GM12872 (cell line): ENCODE results near the gene HNRNPM.
A peak's percentile ranks its signal among the peaks of the same experiment; 100 is the strongest.

ENCODE experiments used
- TF ChIP-seq, protein P1 (sequence below): IDR thresholded peaks from 3 replicates; pipeline ENCODE4 v1.5.1; 2011; ENCODE audit warnings: low read depth, mild to moderate bottlenecking, low read length, moderate library complexity; ENCODE audit not compliant: insufficient read depth

Gene HNRNPM

DNA sequence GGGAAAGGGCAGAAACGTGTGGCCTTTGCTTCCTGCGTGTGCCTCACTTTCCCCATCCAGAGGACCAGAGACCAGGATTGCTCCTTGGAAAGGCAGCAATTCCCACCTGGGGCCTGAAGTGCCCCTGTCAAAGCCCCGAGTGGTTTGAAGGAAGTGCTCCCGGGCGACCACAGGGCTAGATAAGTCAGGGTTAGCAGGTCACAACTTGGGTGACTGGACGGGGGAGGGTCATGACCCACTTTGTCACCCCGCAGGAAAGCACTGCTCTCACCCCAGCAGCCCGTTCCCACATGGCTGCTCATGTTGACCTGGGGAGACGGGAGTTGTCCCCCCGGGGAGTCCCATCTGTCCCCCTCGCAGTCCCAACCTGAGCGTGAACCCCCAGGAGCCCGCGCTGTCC, 57.2 kb downstream of the HNRNPM start:
- TF ChIP-seq, protein P1, sequence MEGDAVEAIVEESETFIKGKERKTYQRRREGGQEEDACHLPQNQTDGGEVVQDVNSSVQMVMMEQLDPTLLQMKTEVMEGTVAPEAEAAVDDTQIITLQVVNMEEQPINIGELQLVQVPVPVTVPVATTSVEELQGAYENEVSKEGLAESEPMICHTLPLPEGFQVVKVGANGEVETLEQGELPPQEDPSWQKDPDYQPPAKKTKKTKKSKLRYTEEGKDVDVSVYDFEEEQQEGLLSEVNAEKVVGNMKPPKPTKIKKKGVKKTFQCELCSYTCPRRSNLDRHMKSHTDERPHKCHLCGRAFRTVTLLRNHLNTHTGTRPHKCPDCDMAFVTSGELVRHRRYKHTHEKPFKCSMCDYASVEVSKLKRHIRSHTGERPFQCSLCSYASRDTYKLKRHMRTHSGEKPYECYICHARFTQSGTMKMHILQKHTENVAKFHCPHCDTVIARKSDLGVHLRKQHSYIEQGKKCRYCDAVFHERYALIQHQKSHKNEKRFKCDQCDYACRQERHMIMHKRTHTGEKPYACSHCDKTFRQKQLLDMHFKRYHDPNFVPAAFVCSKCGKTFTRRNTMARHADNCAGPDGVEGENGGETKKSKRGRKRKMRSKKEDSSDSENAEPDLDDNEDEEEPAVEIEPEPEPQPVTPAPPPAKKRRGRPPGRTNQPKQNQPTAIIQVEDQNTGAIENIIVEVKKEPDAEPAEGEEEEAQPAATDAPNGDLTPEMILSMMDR, result no peak

DNA sequence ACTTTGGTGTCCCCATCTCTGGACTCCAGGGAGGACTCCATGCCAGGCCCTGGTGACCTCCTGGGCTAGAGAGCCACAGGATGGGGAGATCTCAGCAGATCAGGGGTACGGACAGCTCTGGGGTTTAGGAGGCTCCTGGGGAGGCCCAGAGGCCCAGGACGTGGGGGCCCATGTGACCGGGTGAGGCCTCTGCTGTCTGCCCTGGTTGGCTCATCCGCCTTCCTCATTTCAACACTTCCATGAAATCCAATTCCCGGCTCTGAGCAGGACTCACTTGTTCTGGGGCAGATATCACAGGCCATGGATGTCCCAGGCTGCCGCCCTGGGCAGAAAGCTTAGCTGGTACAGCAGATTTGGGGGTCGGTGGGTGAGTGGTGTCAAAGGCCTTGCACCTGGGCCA, 58.7 kb downstream of the HNRNPM start:
- TF ChIP-seq, protein P1, result no peak

DNA sequence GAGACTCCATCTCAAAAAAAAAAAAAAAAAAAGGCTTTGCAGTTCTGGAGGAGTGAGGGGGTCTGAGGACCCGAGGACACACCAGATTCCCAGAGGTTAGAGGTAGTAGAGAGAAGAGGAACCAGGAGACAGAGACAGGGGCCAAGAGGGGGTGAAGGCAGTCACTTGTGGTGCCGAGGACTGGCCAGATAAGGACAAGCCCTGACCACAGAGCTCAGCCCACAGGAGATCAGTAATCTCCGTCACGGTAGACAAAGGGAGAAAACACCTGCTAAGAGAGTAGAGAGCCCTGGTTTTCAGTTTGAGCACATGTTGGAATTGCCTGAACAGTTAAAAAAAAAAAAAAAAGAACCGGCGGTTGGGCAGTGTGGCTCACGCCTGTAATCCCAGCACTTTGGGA, 59.4 kb downstream of the HNRNPM start:
- TF ChIP-seq, protein P1, result no peak

DNA sequence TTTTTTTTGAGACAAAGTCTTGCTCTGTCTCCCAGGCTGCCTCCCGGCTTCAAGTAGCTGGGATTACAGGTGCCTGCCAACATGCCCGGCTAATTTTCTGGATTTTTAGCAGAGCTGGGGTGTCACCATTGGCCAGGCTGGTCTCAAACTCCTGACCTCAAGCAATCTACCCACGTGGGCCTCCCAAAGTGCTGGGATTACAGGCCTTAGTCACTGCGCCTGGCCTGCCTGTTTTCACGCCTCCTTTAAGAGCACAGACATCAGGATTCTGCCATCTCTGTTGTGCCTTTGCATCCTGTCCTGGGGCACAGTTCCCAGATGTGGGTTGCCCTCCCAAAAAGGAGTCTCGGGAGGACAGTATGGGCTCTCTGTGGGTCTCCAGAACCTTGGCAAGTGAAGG, 60.1 kb downstream of the HNRNPM start:
- TF ChIP-seq, protein P1, result no peak

DNA sequence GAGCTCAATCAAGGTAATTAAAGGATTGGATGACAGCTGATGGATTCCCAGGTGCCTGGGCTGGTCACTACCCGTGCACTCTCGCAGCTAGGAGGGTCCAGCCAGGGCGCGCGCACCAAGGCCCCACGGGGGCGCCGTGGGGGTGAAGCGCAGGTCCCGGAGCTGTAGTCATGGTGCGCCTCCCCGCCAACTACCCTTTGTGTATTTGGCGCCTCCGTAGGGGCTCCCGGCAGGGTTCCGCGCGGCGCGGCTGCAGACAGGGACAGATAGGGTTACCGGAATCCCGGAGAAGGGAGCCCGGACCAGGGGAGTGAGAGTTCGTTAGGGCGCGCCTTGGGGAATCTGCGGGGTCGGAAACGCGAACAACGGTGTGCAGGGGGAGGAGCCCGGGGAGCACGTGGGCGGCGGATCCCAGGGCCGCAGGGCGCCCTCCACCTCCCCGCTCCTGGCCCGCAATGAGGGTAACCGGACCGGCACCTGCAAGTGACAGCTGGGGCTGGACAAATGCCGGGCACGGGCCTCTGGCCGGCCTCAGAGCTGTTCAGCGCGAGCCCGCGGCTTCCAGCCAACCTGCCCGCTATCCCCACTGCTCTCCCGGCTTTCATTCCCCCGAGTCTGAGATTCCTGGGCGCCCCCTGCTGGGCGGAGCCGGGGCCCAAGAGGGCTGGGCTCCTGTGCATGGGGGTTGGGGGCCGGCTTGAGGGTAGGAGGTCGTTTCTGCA, 61.1 kb downstream of the HNRNPM start:
- TF ChIP-seq, protein P1, result peak; percentile 89

DNA sequence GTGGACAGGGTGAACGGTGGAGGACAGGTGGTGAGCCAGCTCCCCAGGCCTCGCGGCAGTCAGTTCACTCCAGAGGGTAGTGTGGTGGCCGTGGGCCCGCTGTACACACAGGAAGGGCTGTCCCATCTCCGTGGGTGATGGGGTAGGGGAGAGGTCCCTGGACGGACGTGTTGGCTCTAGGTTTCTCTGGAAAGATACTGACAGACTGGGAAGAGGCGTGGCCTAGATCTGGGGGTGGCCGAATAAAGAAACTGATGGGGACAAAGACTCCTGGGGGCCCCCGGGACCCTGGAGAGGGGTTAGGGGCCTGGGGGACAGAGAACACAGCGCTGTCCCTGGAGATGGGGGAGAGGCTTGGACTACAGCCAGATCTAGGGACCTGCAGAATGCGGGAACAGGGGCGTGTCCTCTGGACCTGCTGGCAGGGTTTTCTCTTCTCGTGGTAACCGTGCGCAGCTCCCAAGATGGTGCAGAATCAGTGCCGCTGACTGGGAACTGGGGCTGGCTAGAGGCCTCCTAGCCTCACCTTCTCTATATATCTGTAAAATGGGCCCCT, 61.7 kb downstream of the HNRNPM start:
- TF ChIP-seq, protein P1, result no peak

DNA sequence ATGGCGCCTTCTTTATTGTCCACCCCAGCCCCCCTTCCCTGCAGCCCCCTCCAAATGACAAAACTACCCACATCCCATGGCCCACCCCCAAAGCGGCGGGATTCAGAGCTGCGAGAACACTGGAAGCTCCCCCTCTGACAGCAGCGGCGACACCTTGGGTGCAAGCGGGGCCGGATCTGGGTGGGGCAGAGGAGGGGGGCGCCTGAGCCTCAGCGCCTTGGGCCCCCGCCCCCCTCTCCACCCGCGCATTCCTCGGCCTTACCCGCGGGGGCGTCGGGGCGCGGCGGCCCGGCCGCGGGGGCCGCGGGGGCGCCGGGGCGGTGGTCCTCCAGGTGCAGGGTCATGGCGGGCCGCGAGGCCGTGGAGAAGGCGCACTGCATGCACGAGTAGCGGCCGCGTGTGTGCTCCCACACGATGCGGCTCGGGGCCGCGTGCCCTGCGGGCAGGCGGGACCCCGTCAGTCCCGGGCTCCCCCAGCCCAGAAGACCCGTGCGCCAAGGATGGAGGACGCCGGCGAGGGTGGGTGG, 65.9 kb downstream of the HNRNPM start:
- TF ChIP-seq, protein P1, result no peak
